ENCODE measurements around the gene PKNOX1.
"Not testable (repeated sequence)": the region's sequence is repeated elsewhere in the genome, so short reads cannot be mapped to it uniquely, and the experiment has no call there.

- TF ChIP-seq POLR2AphosphoS5 (IDR thresholded peaks at IDR 0.05; ENCODE audit: insufficient read depth in 1 of 2, low read depth in 1 of 2); CTCF (IDR thresholded peaks at IDR 0.05); POLR2A (IDR thresholded peaks at IDR 0.05): not testable (repeated sequence)
These were observed 101.8 kb downstream of the PKNOX1 start for GRCh38 chr21:43076023-43076637.

Data from vagina (tissue), 2 donors.